Measurements from ENCODE around the gene COL24A1.
A peak's percentile ranks its signal among the peaks of the same experiment; 100 is the strongest.

COL24A1 gene

GRCh38 chr1:86175756-86176155 is 19.2 kb upstream of the COL24A1 start:
- no peaks in the 10 kb centered on the region for H3K9me3 Mint-ChIP-seq
- no peaks in the 10 kb centered on the region for H3K4me1 Mint-ChIP-seq (ENCODE audit: low read depth)
- H3K36me3 Mint-ChIP-seq (ENCODE audit: low read depth), result no peaks in the 10 kb centered on the region
- H3K27me3 Mint-ChIP-seq (ENCODE audit: low read depth), result no peaks in the 10 kb centered on the region
- no peak overlapping the region for H3K4me3 Mint-ChIP-seq
- no peak overlapping the region for H3K27ac Mint-ChIP-seq

DNA sequence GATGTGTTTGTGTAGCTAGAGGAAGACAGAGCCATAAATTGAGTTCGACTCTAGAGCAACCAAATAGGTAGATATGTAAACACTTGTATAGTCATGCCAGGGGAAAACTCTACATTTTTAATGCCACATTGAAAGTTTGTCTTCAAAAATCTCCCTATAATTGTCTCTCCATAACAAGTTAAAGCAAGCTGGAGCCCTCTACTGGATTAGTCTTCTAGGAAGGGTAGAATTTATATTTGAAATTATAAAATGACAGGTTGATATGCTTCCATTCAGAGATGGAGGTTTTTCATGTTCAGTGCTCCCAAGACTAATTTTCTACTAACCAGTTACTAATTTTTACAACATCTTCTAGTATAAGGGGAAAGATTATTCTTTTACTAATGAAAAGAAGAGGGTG is 13.1 kb upstream of the COL24A1 start:
- no peaks in the 10 kb centered on the region for H3K4me1 Mint-ChIP-seq (ENCODE audit: low read depth)
- no peaks in the 10 kb centered on the region for H3K36me3 Mint-ChIP-seq (ENCODE audit: low read depth)
- no peak overlapping the region for H3K27ac Mint-ChIP-seq
- peaks cover 10% of the 10 kb centered on the region for H3K9me3 Mint-ChIP-seq
- no peak overlapping the region for H3K4me3 Mint-ChIP-seq
- no peaks in the 10 kb centered on the region for H3K27me3 Mint-ChIP-seq (ENCODE audit: low read depth)

DNA sequence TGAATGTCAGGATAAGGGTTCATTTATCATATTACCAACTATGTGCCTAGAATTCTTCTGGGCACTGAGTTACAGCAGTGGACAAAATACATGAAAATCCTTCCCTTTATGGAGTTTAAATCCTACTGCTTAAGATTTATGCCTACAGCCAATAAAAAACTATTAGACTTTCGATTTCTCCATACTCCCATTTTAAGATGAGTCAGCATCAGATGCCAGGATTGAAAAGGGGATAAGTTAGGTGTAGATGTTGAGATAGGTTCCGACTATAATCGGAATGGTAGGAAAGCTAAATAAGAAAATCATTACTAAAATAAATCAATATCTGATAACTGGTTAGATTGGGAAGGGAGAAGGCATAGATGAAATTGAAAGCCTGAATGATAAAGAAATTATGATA is 3.2 kb upstream of the COL24A1 start:
- H3K36me3 Mint-ChIP-seq (ENCODE audit: low read depth), result no peaks in the 10 kb centered on the region
- peaks cover 7% of the 10 kb centered on the region for H3K4me1 Mint-ChIP-seq (ENCODE audit: low read depth)
- H3K27ac Mint-ChIP-seq, result no peak overlapping the region
- H3K27me3 Mint-ChIP-seq (ENCODE audit: low read depth), result peaks cover 39% of the 10 kb centered on the region
- H3K9me3 Mint-ChIP-seq, result no peaks in the 10 kb centered on the region
- no peak overlapping the region for H3K4me3 Mint-ChIP-seq

DNA sequence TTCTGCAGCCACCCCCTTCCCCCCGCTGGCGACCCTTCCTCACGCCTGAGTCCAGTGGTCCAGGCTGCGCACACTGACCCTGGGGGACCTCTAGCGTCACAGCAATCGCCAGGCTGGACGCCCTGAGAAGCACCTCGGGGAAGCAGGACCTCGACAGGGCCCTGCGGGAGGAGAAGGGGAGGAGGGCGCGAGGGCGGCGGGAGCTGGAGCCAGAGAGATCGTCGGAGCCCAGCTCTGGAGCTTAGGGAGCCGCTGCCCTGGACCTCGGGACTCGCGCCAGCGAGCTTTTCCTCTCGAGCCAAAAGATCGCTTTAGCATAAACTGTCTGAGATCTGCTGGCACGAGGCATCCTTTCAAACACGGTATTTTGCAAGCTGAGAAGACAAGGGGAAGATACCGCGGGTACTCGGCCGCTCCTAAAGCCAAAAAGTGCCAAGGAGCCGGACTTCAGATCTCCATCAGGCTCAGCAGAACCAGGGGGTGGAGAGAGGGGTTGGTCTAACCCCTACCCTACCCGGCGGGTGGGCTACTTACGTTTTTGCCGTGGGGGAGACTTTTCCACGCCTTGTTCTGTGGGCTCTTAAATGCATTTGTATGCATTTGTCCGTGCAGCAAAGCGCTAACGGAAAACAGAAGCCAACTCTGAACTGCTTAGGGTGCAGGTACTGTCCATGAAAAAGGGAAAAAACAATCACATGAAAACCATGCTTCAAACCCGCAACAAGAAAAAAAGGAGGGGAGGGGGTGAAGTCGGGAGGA is 586 bp downstream of the COL24A1 start:
- Mint-ChIP-seq H3K4me3 (peak overlapping the region; percentile 48), H3K27ac (no peak overlapping the region), H3K27me3 (ENCODE audit: low read depth) (peaks cover 51% of the 10 kb centered on the region), H3K36me3 (ENCODE audit: low read depth) (no peaks in the 10 kb centered on the region), H3K9me3 (no peaks in the 10 kb centered on the region), H3K4me1 (ENCODE audit: low read depth) (peaks cover 7% of the 10 kb centered on the region)

GRCh38 chr1:86155051-86155806 is 1.3 kb downstream of the COL24A1 start:
- Mint-ChIP-seq H3K9me3 (no peaks in the 10 kb centered on the region), H3K27ac (no peak overlapping the region), H3K27me3 (ENCODE audit: low read depth) (peaks cover 51% of the 10 kb centered on the region), H3K4me1 (ENCODE audit: low read depth) (peaks cover 7% of the 10 kb centered on the region), H3K36me3 (ENCODE audit: low read depth) (no peaks in the 10 kb centered on the region), H3K4me3 (no peak overlapping the region)

GRCh38 chr1:86154571-86155050 is 2.0 kb downstream of the COL24A1 start:
- Mint-ChIP-seq H3K36me3 (ENCODE audit: low read depth) (no peaks in the 10 kb centered on the region), H3K27ac (no peak overlapping the region), H3K9me3 (no peaks in the 10 kb centered on the region), H3K27me3 (ENCODE audit: low read depth) (peaks cover 51% of the 10 kb centered on the region), H3K4me3 (no peak overlapping the region), H3K4me1 (ENCODE audit: low read depth) (peaks cover 7% of the 10 kb centered on the region)

DNA sequence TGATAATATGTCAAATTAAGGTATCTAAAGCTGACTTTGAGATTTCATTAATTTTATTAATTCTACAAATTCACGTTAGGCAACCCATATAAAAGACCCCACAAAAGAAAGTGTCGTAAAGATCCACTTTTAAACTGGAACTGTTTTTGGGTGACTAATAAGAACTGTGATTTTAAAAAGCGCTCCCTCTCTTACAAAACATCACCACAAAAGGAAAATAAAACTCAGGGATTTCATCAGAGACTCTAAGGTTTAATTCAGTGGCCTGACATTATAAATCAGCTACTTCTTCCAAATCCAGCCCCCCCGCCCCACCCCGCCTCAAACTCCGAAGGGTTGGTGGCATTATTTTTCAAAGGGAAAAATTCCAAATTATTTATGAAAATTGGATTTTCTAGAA is 2.7 kb downstream of the COL24A1 start:
- Mint-ChIP-seq H3K27me3 (ENCODE audit: low read depth) (peaks cover 46% of the 10 kb centered on the region), H3K27ac (no peak overlapping the region), H3K9me3 (no peaks in the 10 kb centered on the region), H3K4me1 (ENCODE audit: low read depth) (peaks cover 7% of the 10 kb centered on the region), H3K4me3 (no peak overlapping the region), H3K36me3 (ENCODE audit: low read depth) (no peaks in the 10 kb centered on the region)

DNA sequence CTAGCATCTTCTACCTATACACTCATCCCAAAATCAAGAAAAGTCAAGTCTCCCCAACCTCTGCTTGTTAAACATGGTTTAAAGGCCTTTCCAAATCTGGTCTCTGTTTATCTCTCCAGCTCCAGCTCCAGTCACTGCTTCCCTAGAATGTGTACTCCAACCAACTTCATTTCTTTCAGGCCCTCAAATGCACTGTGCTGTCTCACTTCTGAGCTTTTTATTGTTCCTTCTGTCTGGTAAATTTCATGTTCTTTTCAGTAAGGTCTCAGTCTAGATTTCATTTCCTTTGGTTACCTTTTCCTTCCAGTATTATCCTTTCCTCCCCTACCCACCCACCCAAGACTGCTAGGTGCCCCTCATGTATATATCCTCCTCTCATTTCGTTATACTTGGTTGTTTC is 3.7 kb downstream of the COL24A1 start:
- no peak overlapping the region for H3K4me3 Mint-ChIP-seq
- H3K36me3 Mint-ChIP-seq (ENCODE audit: low read depth), result no peaks in the 10 kb centered on the region
- no peaks in the 10 kb centered on the region for H3K9me3 Mint-ChIP-seq
- peaks cover 7% of the 10 kb centered on the region for H3K4me1 Mint-ChIP-seq (ENCODE audit: low read depth)
- no peak overlapping the region for H3K27ac Mint-ChIP-seq
- H3K27me3 Mint-ChIP-seq (ENCODE audit: low read depth), result peaks cover 39% of the 10 kb centered on the region

DNA sequence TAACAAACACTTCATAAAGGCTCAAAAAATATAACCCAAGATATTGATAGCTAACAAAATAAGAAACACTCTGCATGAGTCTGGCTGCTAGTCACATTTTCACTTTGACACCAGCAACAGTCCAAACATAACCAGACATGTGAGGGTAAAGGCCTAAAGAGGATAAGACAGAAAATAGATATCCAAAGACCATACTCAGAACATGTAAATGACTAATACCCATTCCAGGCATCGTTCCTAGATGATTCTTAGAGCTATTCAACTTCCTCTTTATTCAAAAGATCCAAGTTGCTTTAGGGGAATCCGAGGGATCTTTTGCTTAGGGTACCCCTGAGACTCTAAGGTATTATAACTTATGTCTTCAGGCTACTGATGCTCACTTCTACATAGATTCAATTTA is 5.1 kb downstream of the COL24A1 start:
- Mint-ChIP-seq H3K9me3 (no peaks in the 10 kb centered on the region), H3K27me3 (ENCODE audit: low read depth) (peaks cover 24% of the 10 kb centered on the region), H3K4me1 (ENCODE audit: low read depth) (peaks cover 4% of the 10 kb centered on the region), H3K36me3 (ENCODE audit: low read depth) (no peaks in the 10 kb centered on the region), H3K4me3 (no peak overlapping the region), H3K27ac (no peak overlapping the region)

DNA sequence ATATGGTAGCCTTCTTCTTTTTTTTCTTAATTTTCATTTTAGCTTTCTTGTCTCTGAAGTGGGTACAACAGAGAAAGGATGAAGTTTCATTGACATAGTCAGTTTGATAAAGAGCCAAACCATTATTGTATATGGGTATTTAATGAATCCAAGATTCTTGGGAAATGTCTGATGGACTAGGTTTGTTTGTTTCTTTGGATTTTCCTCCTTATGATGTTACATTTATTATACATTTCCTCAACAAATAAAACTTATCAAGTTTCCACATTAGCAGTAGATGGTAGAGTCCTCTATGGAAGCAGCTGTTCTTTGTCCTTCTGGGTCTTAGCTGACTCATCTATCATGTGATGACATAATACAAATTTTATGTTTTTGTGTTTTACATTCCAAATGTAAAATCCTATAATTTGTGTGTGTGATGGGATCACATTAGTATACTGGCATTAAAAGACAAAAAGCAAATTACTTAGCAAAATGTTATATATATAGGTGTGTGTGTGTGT is 6.0 kb downstream of the COL24A1 start:
- Mint-ChIP-seq H3K4me3 (no peak overlapping the region), H3K27me3 (ENCODE audit: low read depth) (peaks cover 17% of the 10 kb centered on the region), H3K36me3 (ENCODE audit: low read depth) (no peaks in the 10 kb centered on the region), H3K4me1 (ENCODE audit: low read depth) (no peaks in the 10 kb centered on the region), H3K9me3 (no peaks in the 10 kb centered on the region), H3K27ac (no peak overlapping the region)

GRCh38 chr1:86149591-86149990 is 7.0 kb downstream of the COL24A1 start:
- Mint-ChIP-seq H3K9me3 (no peaks in the 10 kb centered on the region), H3K27me3 (ENCODE audit: low read depth) (peaks cover 12% of the 10 kb centered on the region), H3K4me1 (ENCODE audit: low read depth) (no peaks in the 10 kb centered on the region), H3K4me3 (no peak overlapping the region), H3K36me3 (ENCODE audit: low read depth) (no peaks in the 10 kb centered on the region), H3K27ac (no peak overlapping the region)

DNA sequence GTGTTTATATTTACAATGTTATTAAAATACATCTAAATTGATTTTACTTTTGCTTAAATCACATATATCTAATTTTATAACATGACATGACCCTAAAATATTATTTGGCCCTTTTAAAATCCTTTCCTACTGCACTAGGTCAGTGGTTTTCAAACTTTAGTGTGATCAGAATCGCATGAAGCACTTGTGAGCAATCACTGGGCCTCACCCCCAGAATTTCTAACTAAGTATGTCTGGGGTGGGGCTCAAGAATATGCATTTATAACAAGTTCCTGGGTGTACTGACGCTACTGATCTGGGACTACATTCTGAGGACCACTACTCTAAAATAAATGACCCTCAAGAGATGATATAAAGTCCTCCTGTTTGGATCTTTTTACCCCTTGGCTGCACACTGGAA is 8.8 kb downstream of the COL24A1 start:
- peaks cover 5% of the 10 kb centered on the region for H3K27me3 Mint-ChIP-seq (ENCODE audit: low read depth)
- H3K9me3 Mint-ChIP-seq, result no peaks in the 10 kb centered on the region
- H3K4me3 Mint-ChIP-seq, result no peak overlapping the region
- H3K36me3 Mint-ChIP-seq (ENCODE audit: low read depth), result no peaks in the 10 kb centered on the region
- H3K4me1 Mint-ChIP-seq (ENCODE audit: low read depth), result no peaks in the 10 kb centered on the region
- H3K27ac Mint-ChIP-seq, result no peak overlapping the region

- Mint-ChIP-seq H3K4me3 (no peak overlapping the region), H3K9me3 (no peaks in the 10 kb centered on the region), H3K27me3 (ENCODE audit: low read depth) (no peaks in the 10 kb centered on the region), H3K4me1 (ENCODE audit: low read depth) (no peaks in the 10 kb centered on the region), H3K27ac (no peak overlapping the region), H3K36me3 (ENCODE audit: low read depth) (no peaks in the 10 kb centered on the region)
These were observed 10.0 kb downstream of the COL24A1 start for GRCh38 chr1:86146566-86146965.

- Mint-ChIP-seq H3K4me1 (ENCODE audit: low read depth) (no peaks in the 10 kb centered on the region), H3K4me3 (no peak overlapping the region), H3K9me3 (no peaks in the 10 kb centered on the region), H3K27me3 (ENCODE audit: low read depth) (no peaks in the 10 kb centered on the region), H3K27ac (no peak overlapping the region), H3K36me3 (ENCODE audit: low read depth) (no peaks in the 10 kb centered on the region)
These were observed 16.2 kb downstream of the COL24A1 start for GRCh38 chr1:86140281-86140880.

DNA sequence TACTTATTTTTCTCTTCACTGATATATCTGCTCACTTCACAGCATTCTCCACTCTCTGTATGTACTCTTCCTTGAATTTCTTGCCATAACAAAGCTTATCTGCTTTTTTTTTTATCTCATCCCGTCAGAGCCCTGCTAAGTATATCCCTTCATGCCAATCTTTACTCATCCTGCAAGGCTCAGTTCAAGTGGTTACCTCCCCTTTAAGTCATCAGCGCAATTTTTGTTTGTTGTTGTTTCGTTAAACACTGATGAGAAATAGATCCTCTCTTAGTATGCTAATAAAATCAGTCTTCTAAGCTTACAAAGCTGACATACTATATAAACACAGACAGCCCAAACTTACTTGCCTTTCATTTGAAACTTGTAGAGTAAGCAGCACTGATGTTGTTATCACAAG is 17.8 kb downstream of the COL24A1 start:
- Mint-ChIP-seq H3K4me3 (no peak overlapping the region), H3K9me3 (no peaks in the 10 kb centered on the region), H3K27me3 (ENCODE audit: low read depth) (no peaks in the 10 kb centered on the region), H3K36me3 (ENCODE audit: low read depth) (no peaks in the 10 kb centered on the region), H3K4me1 (ENCODE audit: low read depth) (no peaks in the 10 kb centered on the region), H3K27ac (no peak overlapping the region)
